Measurements from ENCODE around the gene SPACA7.

GRCh38 chr13:112456138-112457056 is 80.2 kb downstream of the SPACA7 start:
- TF ChIP-seq CTCF (IDR thresholded peaks at IDR 0.05 in 2 of 3, conservative IDR thresholded peaks at IDR 0.05 in 1 of 3; ENCODE audit: borderline replicate concordance in 1 of 3, insufficient read depth in 1 of 3, low read depth in 2 of 3, low read length in 2 of 3): no peak
- no peak for TF ChIP-seq RAD21 (IDR thresholded peaks at IDR 0.05; ENCODE audit: low read depth)
- TF ChIP-seq POLR2A (IDR thresholded peaks at IDR 0.05; ENCODE audit: borderline replicate concordance, extremely low read depth, insufficient read depth, insufficient read length): no peak
- TF ChIP-seq SRF (IDR thresholded peaks at IDR 0.05; ENCODE audit: low read depth): no peak
- TF ChIP-seq EZH2 (IDR thresholded peaks at IDR 0.05): no peak
- no peak for TF ChIP-seq REST (IDR thresholded peaks at IDR 0.05; ENCODE audit: low read depth)
- TF ChIP-seq EZH2phosphoT487 (IDR thresholded peaks at IDR 0.05; ENCODE audit: borderline replicate concordance): no peak

Measured in HCT116 (cell line).